ENCODE measurements around the gene UBR4. TPM values are rescaled to one million over a fixed set of nuclear protein-coding genes. Genes with fewer than 3 reads are reported as not detected.

Gene UBR4
- total and polyA plus RNA-seq, 7 donors: 89.9 to 185 (median 118) TPM

- TF ChIP-seq, protein P1, sequence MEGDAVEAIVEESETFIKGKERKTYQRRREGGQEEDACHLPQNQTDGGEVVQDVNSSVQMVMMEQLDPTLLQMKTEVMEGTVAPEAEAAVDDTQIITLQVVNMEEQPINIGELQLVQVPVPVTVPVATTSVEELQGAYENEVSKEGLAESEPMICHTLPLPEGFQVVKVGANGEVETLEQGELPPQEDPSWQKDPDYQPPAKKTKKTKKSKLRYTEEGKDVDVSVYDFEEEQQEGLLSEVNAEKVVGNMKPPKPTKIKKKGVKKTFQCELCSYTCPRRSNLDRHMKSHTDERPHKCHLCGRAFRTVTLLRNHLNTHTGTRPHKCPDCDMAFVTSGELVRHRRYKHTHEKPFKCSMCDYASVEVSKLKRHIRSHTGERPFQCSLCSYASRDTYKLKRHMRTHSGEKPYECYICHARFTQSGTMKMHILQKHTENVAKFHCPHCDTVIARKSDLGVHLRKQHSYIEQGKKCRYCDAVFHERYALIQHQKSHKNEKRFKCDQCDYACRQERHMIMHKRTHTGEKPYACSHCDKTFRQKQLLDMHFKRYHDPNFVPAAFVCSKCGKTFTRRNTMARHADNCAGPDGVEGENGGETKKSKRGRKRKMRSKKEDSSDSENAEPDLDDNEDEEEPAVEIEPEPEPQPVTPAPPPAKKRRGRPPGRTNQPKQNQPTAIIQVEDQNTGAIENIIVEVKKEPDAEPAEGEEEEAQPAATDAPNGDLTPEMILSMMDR (IDR thresholded peaks at IDR 0.05): no peak
- 91 to 93% (median 91%) methylated on average over 10 of the region's 10 CpGs for WGBS, 3 donors
- H3K9me3 ChIP-seq: no peaks in the 10 kb centered on the region
- ATAC-seq (no peak), DNase-seq (no peak)
- intact Hi-C loops (cut with DNase I): loop anchor here (5.0 kb wide), 3 partner anchors 33 to 57 kb away; no protein-coding TSS in a partner anchor
- H3K27ac ChIP-seq: no peak overlapping the region
- H3K27me3 ChIP-seq (ENCODE audit: insufficient read depth in 3 of 3, low read length in 2 of 3): no peaks in the 10 kb centered on the region
- H3K36me3 ChIP-seq (ENCODE audit: insufficient read depth in 1 of 2, low read depth in 1 of 2): peaks cover 41 to 100% of the 10 kb centered on the region in 2 donors
- H3K4me1 ChIP-seq: no peaks in the 10 kb centered on the region
- no peak overlapping the region for H3K4me3 ChIP-seq
These were observed 45.6 kb downstream of the UBR4 start for GRCh38 chr1:19164274-19165015.

GRCh38 chr1:19163261-19163660 is 46.8 kb downstream of the UBR4 start:
- no peaks in the 10 kb centered on the region for H3K4me1 ChIP-seq
- no peaks in the 10 kb centered on the region for H3K9me3 ChIP-seq
- ATAC-seq: no peak
- no peaks in the 10 kb centered on the region for H3K27me3 ChIP-seq (ENCODE audit: insufficient read depth in 3 of 3, low read length in 2 of 3)
- H3K36me3 ChIP-seq (ENCODE audit: insufficient read depth in 1 of 2, low read depth in 1 of 2): peaks cover 41 to 100% of the 10 kb centered on the region in 2 donors
- DNase-seq: no peak
- H3K27ac ChIP-seq: no peak overlapping the region
- intact Hi-C loops (cut with DNase I): loop anchor here (5.0 kb wide), 3 partner anchors 34 to 56 kb away; no protein-coding TSS in a partner anchor
- H3K4me3 ChIP-seq: no peak overlapping the region
- TF ChIP-seq, protein P1 (IDR thresholded peaks at IDR 0.05): no peak
- 84 to 96% (median 93%) methylated on average over 1 of the region's 1 CpG for WGBS, 3 donors

DNA sequence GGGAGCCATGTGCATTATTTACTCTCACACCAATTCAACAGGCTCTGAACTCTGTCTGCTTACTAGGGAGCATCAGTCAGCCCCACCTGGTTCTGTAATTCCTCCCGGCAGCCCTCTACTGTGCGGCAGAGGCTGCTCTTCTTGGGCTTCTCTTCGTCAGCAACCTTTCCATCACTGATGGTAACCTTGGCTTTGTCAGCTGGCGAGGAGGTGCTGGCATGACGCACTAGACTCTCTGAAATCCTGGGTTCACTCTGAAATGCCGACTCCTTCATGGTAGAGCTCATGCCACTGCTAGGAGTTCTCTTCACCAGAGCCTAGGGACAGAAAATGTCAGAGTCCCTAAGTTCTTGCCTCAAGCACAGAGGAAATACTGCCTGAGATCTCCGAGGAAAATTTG is 49.2 kb downstream of the UBR4 start:
- Histone ChIP-seq H3K4me1 (no peaks in the 10 kb centered on the region), H3K27ac (no peak overlapping the region), H3K4me3 (no peak overlapping the region), H3K36me3 (ENCODE audit: insufficient read depth in 1 of 2, low read depth in 1 of 2) (peaks cover 41 to 100% of the 10 kb centered on the region in 2 donors), H3K9me3 (no peaks in the 10 kb centered on the region), H3K27me3 (ENCODE audit: insufficient read depth in 3 of 3, low read length in 2 of 3) (no peaks in the 10 kb centered on the region)
- intact Hi-C loops (cut with DNase I): loop anchor here (5.0 kb wide), 3 partner anchors 36 to 54 kb away; no protein-coding TSS in a partner anchor
- WGBS, 3 donors: 91 to 94% (median 92%) methylated on average over 7 of the region's 7 CpGs
- DNase-seq: no peak
- TF ChIP-seq, protein P1 (IDR thresholded peaks at IDR 0.05): no peak
- no peak for ATAC-seq

DNA sequence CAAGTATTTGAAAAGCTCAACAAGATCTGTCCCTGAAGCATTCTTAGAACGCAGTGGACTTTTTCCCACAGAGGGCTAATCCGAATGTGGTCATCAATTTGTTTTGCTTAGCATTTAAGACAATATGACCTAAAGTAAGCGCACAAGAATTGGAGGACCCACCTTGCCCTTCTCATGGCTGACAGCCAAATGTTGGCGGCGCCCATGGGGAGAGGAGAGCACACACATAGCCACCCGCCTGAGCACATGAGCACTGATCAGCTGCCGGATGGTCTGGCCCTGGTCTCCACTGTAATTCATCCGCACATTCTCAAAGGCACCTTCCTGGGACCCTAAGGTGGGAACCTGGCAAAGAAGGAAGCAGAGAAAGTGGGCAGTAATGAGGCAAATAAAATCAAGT is 52.4 kb downstream of the UBR4 start:
- intact Hi-C loops (cut with DNase I): loop anchor here in 1 of 2 donors (5.0 kb wide), 1 partner anchor 35 kb away; no protein-coding TSS in a partner anchor
- TF ChIP-seq, protein P1 (IDR thresholded peaks at IDR 0.05): no peak
- Histone ChIP-seq H3K9me3 (no peaks in the 10 kb centered on the region), H3K36me3 (ENCODE audit: insufficient read depth in 1 of 2, low read depth in 1 of 2) (peaks cover 33 to 100% of the 10 kb centered on the region in 2 donors), H3K4me1 (no peaks in the 10 kb centered on the region), H3K27me3 (ENCODE audit: insufficient read depth in 3 of 3, low read length in 2 of 3) (no peaks in the 10 kb centered on the region), H3K27ac (peak overlapping the region; percentile 54), H3K4me3 (no peak overlapping the region)
- DNase-seq (no peak), ATAC-seq (no peak)
- WGBS, 3 donors: 81 to 83% (median 82%) methylated on average over 8 of the region's 8 CpGs

All from psoas muscle (tissue), 8 donors.